Mammary epithelial cell (primary cell): ENCODE data around the gene GMNN.

Source experiments
- EZH2 ChIP-seq: IDR thresholded peaks from 2 replicates; pipeline ENCODE4 v1.6.1; 2012; ENCODE audit warnings: low read length, inconsistent platforms, borderline replicate concordance
- TF ChIP-seq, protein P1 (sequence below), 2 donors: IDR thresholded peaks in 1 of 2; conservative IDR thresholded peaks in 1 of 2; 2 replicates each; pipeline ENCODE4 v1.5.1; 2011 to 2012; ENCODE audit warnings: inconsistent platforms in 2 of 2, low read length in 2 of 2, mild to moderate bottlenecking in 2 of 2, control low read depth in 1 of 2, low read depth in 1 of 2; ENCODE audit not compliant: insufficient read depth in 1 of 2; ENCODE audit errors: extremely low read depth in 1 of 2

DNA sequence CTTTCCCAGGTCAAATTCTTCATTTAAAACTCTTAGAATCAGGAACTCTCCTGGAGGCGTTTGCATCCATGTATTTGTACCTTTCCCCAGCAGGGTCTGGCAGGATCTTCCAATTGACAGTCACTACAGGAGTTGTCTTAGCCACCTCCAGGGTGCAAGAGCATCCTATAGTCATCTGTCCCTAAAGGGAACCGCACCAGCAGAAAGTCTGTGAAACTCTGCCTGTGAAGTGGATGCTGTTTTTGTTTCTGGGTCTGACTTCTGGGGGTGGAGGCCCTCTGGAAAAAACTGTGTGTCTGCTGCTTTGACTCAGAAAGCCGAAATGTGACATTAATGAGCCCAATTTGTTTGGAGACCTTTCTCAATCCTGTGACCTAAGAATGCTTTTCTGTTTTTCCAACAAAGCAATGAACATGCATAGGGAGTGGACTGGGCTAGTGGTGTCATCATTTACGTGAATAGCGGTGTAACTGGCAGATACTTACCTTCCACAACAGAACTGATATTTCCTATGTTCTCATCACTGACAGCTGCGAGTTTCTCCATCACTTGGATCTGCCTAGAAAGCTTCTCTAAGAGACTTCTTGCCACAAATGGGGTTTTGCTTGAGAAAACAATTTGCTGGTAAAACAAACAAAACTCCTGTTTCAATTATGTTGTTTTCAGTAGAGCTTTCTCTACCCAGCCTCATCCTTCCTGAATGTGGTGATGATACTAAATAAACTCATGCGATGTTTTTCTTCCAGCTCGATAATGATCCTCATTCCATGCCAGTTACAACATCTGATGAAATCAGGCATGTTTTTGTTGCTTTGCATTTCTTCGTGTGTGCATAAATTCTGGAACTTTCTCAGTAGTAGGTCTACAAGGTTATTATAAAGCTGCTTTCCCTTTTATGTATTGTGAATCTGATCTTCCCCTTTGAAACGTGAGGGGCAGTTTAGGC is 57.3 kb downstream of the GMNN start:
- TF ChIP-seq EZH2, result no peak
- TF ChIP-seq, protein P1, sequence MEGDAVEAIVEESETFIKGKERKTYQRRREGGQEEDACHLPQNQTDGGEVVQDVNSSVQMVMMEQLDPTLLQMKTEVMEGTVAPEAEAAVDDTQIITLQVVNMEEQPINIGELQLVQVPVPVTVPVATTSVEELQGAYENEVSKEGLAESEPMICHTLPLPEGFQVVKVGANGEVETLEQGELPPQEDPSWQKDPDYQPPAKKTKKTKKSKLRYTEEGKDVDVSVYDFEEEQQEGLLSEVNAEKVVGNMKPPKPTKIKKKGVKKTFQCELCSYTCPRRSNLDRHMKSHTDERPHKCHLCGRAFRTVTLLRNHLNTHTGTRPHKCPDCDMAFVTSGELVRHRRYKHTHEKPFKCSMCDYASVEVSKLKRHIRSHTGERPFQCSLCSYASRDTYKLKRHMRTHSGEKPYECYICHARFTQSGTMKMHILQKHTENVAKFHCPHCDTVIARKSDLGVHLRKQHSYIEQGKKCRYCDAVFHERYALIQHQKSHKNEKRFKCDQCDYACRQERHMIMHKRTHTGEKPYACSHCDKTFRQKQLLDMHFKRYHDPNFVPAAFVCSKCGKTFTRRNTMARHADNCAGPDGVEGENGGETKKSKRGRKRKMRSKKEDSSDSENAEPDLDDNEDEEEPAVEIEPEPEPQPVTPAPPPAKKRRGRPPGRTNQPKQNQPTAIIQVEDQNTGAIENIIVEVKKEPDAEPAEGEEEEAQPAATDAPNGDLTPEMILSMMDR (conservative IDR thresholded peaks at IDR 0.05 in 1 of 2, IDR thresholded peaks at IDR 0.05 in 1 of 2; ENCODE audit: extremely low read depth in 1 of 2, insufficient read depth in 1 of 2, low read depth in 1 of 2, low read length in 2 of 2), result no peak
